A172 (cell line): ENCODE data around the gene GPR78. TPM values are rescaled to one million over a fixed set of nuclear protein-coding genes. Genes with fewer than 3 reads are reported as not detected.

Source experiments
- DNase-seq: peaks from one replicate; pipeline ENCODE4 v3.0.0-alpha.2; 2015; ENCODE audit warnings: low spot score
- total RNA-seq: library from RNA; depleted of rRNA; stranded (reverse); fragments of >200 nt; shearing (Covaris generic); gene quantifications from 2 replicates; pipeline ENCODE4 v1.2.3, GENCODE V29; 2014

Gene GPR78
- total RNA-seq, 1 experiment from 2014 or later = 0.59 TPM

- DNase-seq = no peak
Observed at GRCh38 chr4:8586246-8586645, 6.1 kb downstream of the GPR78 start.

- no peak for DNase-seq
Observed at GRCh38 chr4:8586671-8587468, 6.7 kb downstream of the GPR78 start.

GRCh38 chr4:8587469-8588195 is 7.4 kb downstream of the GPR78 start:
- DNase-seq = no peak

- DNase-seq = no peak
Observed at GRCh38 chr4:8588196-8588470, 7.9 kb downstream of the GPR78 start.

GRCh38 chr4:8589336-8589735 is 9.1 kb downstream of the GPR78 start:
- DNase-seq = no peak

- DNase-seq = no peak
Observed at GRCh38 chr4:8589823-8590545, 9.8 kb downstream of the GPR78 start.

- no peak for DNase-seq
Observed at GRCh38 chr4:8590546-8590880, 10.3 kb downstream of the GPR78 start.

GRCh38 chr4:8591114-8591513 is 10.9 kb downstream of the GPR78 start:
- DNase-seq = no peak

- DNase-seq = no peak
Observed at GRCh38 chr4:8591626-8592365, 11.6 kb downstream of the GPR78 start.

- DNase-seq = no peak
Observed at GRCh38 chr4:8592366-8593263, 12.4 kb downstream of the GPR78 start, which contains the start of gene CPZ. Gene CPZ, plus strand, starts transcription at chr4:8592765. Its CDS starts 69 bp downstream, at chr4:8592834.

- no peak for DNase-seq
Observed at GRCh38 chr4:8593264-8594096, 13.3 kb downstream of the GPR78 start.

GRCh38 chr4:8594097-8595038 is 14.2 kb downstream of the GPR78 start:
- peak; percentile 74 for DNase-seq

GRCh38 chr4:8595237-8596087 is 15.3 kb downstream of the GPR78 start:
- DNase-seq = no peak

- DNase-seq = no peak
Observed at GRCh38 chr4:8596891-8597290, 16.7 kb downstream of the GPR78 start.

- DNase-seq = no peak
Observed at GRCh38 chr4:8597319-8597718, 17.1 kb downstream of the GPR78 start.

- no peak for DNase-seq
Observed at GRCh38 chr4:8597791-8598190, 17.6 kb downstream of the GPR78 start.

GRCh38 chr4:8598391-8599090 is 18.3 kb downstream of the GPR78 start:
- DNase-seq = no peak
